ENCODE results near the gene KCNN1. TPM values are rescaled to one million over a fixed set of nuclear protein-coding genes. Genes with fewer than 3 reads are reported as not detected.

Gene KCNN1
- total and polyA plus RNA-seq, 3 donors from 2014 or later = 4.4 to 15.9 (median 10.3) TPM

DNA sequence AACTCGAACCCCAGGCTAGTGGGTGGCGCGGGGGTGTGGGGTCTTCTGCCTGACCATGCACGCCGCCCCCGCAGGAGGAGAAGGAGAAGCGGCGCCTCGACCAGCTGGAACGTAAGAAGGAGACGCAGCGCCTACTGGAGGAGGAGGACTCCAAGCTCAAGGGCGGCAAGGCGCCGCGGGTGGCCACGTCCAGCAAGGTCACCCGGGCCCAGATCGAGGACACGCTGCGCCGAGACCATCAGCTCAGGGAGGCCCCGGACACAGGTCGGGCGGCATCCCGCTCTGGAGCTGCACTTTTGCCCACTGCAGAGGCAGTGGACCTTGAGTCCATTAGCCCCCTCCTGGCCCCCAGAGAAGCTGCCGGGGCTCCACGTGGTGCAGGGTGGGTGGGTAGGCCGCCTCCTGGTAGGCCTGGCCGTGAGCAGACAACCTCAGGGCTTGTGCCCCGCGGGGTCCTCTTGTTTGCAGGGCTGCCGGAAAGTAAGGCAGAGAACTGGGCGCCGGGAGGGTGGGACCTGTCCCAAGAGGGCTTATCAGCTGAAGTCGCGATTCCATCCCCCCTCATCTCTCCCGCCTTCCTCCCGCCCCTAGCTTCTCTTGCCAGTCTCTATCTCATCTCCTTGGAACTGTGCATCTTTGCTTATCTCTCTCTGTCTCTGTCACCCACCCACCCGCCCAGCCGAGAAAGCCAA lies 24.2 kb upstream of the KCNN1 start:
- Histone ChIP-seq H3K4me1 (peaks cover 12% of the 10 kb centered on the region), H3K27me3 (no peaks in the 10 kb centered on the region), H3K9me3 (no peaks in the 10 kb centered on the region), H3K27ac (no peak overlapping the region), H3K4me3 (peak overlapping the region in 1 of 2 donors; percentile 29), H3K36me3 (ENCODE audit: low read depth, missing control alignments) (no peaks in the 10 kb centered on the region)
- 34 to 61% methylated on average over 17 to 39 of the region's 41 CpGs for WGBS, 2 donors
- TF ChIP-seq POLR2A (IDR thresholded peaks at IDR 0.05) = no peak
- TF ChIP-seq, protein P1, sequence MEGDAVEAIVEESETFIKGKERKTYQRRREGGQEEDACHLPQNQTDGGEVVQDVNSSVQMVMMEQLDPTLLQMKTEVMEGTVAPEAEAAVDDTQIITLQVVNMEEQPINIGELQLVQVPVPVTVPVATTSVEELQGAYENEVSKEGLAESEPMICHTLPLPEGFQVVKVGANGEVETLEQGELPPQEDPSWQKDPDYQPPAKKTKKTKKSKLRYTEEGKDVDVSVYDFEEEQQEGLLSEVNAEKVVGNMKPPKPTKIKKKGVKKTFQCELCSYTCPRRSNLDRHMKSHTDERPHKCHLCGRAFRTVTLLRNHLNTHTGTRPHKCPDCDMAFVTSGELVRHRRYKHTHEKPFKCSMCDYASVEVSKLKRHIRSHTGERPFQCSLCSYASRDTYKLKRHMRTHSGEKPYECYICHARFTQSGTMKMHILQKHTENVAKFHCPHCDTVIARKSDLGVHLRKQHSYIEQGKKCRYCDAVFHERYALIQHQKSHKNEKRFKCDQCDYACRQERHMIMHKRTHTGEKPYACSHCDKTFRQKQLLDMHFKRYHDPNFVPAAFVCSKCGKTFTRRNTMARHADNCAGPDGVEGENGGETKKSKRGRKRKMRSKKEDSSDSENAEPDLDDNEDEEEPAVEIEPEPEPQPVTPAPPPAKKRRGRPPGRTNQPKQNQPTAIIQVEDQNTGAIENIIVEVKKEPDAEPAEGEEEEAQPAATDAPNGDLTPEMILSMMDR (IDR thresholded peaks at IDR 0.05) = peak in 1 of 3 experiments; percentile 21
- DNase-seq = peak; percentile 78
- intact Hi-C loops (cut with DNase I; ENCODE audit: low total_unique reads) = no loop called here

DNA sequence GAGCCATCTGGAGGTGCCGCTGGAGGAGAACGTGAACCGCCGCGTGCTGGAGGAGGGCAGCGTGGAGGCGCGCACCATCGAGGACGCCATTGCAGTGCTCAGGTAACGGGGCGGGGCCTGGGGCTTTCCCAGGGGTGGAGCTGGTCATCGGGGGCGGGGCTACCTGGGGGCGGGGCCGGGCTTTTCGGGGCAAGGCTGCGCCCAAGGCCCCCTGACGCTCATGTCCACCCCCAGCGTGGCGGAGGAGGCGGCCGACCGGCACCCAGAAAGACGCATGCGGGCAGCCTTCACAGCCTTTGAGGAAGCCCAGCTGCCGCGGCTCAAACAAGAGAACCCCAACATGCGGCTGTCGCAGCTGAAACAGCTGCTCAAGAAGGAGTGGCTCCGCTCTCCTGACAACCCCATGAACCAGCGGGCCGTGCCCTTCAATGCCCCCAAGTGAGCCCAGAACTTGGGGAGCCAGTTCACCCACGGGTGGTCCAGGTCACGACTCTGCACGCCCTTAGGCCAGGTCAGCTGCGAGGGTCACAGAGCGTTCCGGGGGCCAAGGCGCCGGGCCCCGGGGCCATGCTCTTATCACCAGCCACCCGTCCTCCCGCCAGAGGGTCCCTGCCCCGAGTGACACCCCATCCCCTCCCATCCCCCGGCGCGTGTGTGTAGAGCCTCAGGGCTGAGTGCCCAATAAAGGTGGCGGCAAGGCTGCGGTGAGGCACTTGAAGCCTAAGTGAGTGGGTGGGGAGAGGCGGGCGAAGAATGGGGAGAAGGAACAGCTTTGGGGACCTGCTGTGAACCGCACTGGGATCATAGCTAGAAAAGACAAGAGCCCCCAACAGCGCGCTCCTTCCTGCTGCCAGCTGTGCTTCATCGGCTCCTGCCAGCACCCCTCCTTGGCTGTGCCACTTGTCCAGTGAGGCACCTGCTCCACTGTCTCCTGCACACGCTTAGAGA lies 23.4 kb upstream of the KCNN1 start:
- Histone ChIP-seq H3K27me3 (no peaks in the 10 kb centered on the region), H3K36me3 (ENCODE audit: low read depth, missing control alignments) (no peaks in the 10 kb centered on the region), H3K4me3 (peak overlapping the region in 1 of 2 donors; percentile 29), H3K4me1 (peaks cover 13% of the 10 kb centered on the region), H3K27ac (no peak overlapping the region), H3K9me3 (no peaks in the 10 kb centered on the region)
- intact Hi-C loops (cut with DNase I; ENCODE audit: low total_unique reads) = no loop called here
- WGBS, 2 donors = 57 to 64% methylated on average over 40 to 54 of the region's 57 CpGs
- TF ChIP-seq, protein P1 (IDR thresholded peaks at IDR 0.05) = no peak
- DNase-seq = peak; percentile 67

GRCh38 chr19:17944301-17944700 lies 22.6 kb upstream of the KCNN1 start:
- no peak overlapping the region for H3K4me3 ChIP-seq
- H3K4me1 ChIP-seq = peaks cover 21% of the 10 kb centered on the region
- DNase-seq = no peak
- TF ChIP-seq, protein P1 (IDR thresholded peaks at IDR 0.05) = no peak
- no peak for TF ChIP-seq POLR2A (IDR thresholded peaks at IDR 0.05)
- H3K36me3 ChIP-seq (ENCODE audit: low read depth, missing control alignments) = no peaks in the 10 kb centered on the region
- intact Hi-C loops (cut with DNase I; ENCODE audit: low total_unique reads) = no loop called here
- H3K27me3 ChIP-seq = no peaks in the 10 kb centered on the region
- H3K27ac ChIP-seq = no peak overlapping the region
- 67 to 69% methylated on average over 4 of the region's 4 CpGs for WGBS, 2 donors
- H3K9me3 ChIP-seq = no peaks in the 10 kb centered on the region

DNA sequence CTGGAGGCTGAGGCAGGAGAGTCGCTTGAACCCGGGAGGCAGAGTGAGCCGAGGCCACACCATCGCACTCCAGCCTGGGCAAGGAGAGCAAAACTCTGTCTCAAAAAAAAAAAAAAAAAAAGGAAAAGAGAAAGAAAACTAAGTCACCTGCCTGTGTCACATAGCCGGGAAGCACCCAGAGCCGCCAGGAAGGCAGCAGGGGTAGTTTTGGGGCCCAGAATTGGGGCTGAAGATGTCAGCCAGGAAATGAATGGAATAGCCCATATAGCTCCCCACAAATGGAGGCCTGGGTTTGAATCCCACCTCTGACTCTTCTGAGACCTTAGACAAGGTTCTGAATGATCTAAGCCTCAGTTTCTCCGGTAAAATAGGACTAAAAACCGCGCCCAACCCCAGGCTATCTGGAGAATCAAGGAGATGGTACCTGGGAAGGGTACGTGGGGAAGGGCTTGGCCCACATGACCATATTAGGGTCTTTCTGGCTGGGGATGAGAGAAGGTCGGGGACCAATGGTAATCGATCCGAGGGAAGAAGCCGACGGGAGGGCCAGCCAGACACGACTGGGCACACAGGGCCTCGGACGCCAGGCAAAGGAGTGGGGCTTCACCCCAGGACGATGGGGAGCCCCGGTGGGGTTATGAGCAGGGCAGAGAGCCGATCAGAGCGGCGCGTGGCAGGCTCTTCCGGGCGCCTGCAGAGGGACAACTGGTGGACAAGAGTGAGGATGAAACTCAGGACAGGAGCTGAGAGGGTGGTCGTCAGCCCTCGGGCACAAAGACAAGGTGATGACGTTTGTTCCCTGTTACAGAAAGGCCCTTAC lies 19.7 kb upstream of the KCNN1 start:
- 20% methylated on average over 19 to 29 of the region's 29 CpGs for WGBS, 2 donors
- intact Hi-C loops (cut with DNase I; ENCODE audit: low total_unique reads) = no loop called here
- H3K27ac ChIP-seq = no peak overlapping the region
- no peaks in the 10 kb centered on the region for H3K36me3 ChIP-seq (ENCODE audit: low read depth, missing control alignments)
- TF ChIP-seq, protein P1 (IDR thresholded peaks at IDR 0.05) = no peak
- TF ChIP-seq POLR2A (IDR thresholded peaks at IDR 0.05) = no peak
- no peaks in the 10 kb centered on the region for H3K27me3 ChIP-seq
- DNase-seq = peak; percentile 33
- H3K4me1 ChIP-seq = peaks cover 40% of the 10 kb centered on the region
- H3K9me3 ChIP-seq = no peaks in the 10 kb centered on the region
- peak overlapping the region; percentile 69 to 77 for H3K4me3 ChIP-seq

Data from testis (tissue), 3 donors.